HepG2 (cell line): ENCODE data around the gene CNPY4. TPM values are rescaled to one million over a fixed set of nuclear protein-coding genes. Genes with fewer than 3 reads are reported as not detected.

ENCODE experiments used
- ATAC-seq: fragments of 200-7000 bp; cut with Tn5 transposase; 3 replicates; pipeline ENCODE4 v1.9.1; 2020; ENCODE audit warnings: mild to moderate bottlenecking, moderate library complexity
- BruUV-seq: library from RNA; stranded (reverse); fragments of 400-500 nt; replicated peaks from 2 replicates; lab custom pipeline; 2021; lab: Mats Ljungman, UMichigan
- CTCF ChIA-PET: fragments of 300-600 bp; formaldehyde crosslinking; extraction: SDS; loops from one replicate; lab custom pipeline; 2021; ENCODE audit warnings: low total read pairs, inconsistent platforms, low intra/inter-chr PET ratio; lab: Yijun Ruan, JAX
- POLR2A ChIA-PET: fragments of 350-600 bp; sonication (Branson Sonifier 250); formaldehyde crosslinking; loops from one replicate; lab custom pipeline; 2020; ENCODE audit warnings: antibody characterized with exemption, inconsistent platforms; lab: Yijun Ruan, JAX
- DNase-seq: peaks from one replicate; pipeline ENCODE4 v3.0.0-alpha.2; 2015; ENCODE audit warnings: low spot score
- FAIRE-seq: peaks from 3 replicates; lab custom pipeline; 2011; peaks lifted over from hg19 to GRCh38; lab: Jason Lieb, UNC
- H2AFZ ChIP-seq: one replicate; pipeline ENCODE4 v1.6.1; 2011; ENCODE audit warnings: low read length, inconsistent platforms
- H3K27ac ChIP-seq: fragments of 300-600 bp; 3 replicates; pipeline ENCODE4 v1.8.0; 2011; ENCODE audit warnings: mixed run types, mild to moderate bottlenecking, mixed read lengths, low read length, inconsistent platforms; ENCODE audit not compliant: insufficient read depth; ENCODE audit errors: extremely low read length
- H3K27me3 ChIP-seq, 2 experiments: fragments of 200-600 bp in 1 of 2; 2 replicates in 1 of 2; 3 replicates in 1 of 2; pipeline versions ENCODE4 v1.6.0 to v1.8.0; 2011; ENCODE audit warnings: low read length in 2 of 2, mild to moderate bottlenecking in 2 of 2, moderate library complexity in 2 of 2, inconsistent platforms in 1 of 2; ENCODE audit not compliant: insufficient read depth in 2 of 2, control insufficient read depth in 1 of 2
- H3K36me3 ChIP-seq, 2 experiments: fragments of 200-600 bp in 1 of 2; replicated peaks in 1 of 2; 2 replicates in 1 of 2; 3 replicates in 1 of 2; pipeline versions ENCODE4 v1.5.1 to v1.8.0; 2011; ENCODE audit warnings: low read length in 2 of 2, inconsistent platforms in 1 of 2; ENCODE audit not compliant: insufficient read depth in 2 of 2, control insufficient read depth in 1 of 2
- H3K4me1 ChIP-seq: 2 replicates; pipeline ENCODE4 v1.5.1; 2012; ENCODE audit warnings: low read length, inconsistent platforms; ENCODE audit not compliant: insufficient read depth
- H3K4me2 ChIP-seq: 2 replicates; pipeline ENCODE4 v1.6.0; 2011; ENCODE audit warnings: low read depth, low read length, inconsistent platforms
- H3K4me3 ChIP-seq, 3 experiments: fragments of 200-600 bp in 1 of 3; sonication (generic), shearing (Covaris generic) in 1 of 3; replicated peaks in 1 of 3; 2 replicates each; pipeline ENCODE4 v1.5.1; 2011 to 2016; ENCODE audit warnings: low read length in 3 of 3, inconsistent platforms in 2 of 3, low read depth in 2 of 3, mild to moderate bottlenecking in 2 of 3, control low read depth in 1 of 3, mixed read lengths in 1 of 3; ENCODE audit not compliant: insufficient read depth in 1 of 3
- H3K79me2 ChIP-seq: one replicate; pipeline ENCODE4 v1.6.1; 2011; ENCODE audit warnings: low read length, inconsistent platforms; ENCODE audit not compliant: insufficient read depth
- H3K9ac ChIP-seq: 2 replicates; pipeline ENCODE4 v1.6.0; 2011; ENCODE audit warnings: mild to moderate bottlenecking, low read depth, low read length, inconsistent platforms; ENCODE audit not compliant: insufficient read depth
- H3K9me3 ChIP-seq: 2 replicates; pipeline ENCODE4 v1.5.1; 2012; ENCODE audit warnings: mild to moderate bottlenecking, low read length
- H4K20me1 ChIP-seq: 2 replicates; pipeline ENCODE4 v1.6.0; 2011; ENCODE audit warnings: inconsistent platforms, mild to moderate bottlenecking, low read length, moderate library complexity; ENCODE audit not compliant: insufficient read depth
- AKAP8 ChIP-seq: sonication (generic); formaldehyde crosslinking; IDR thresholded peaks from 2 replicates; pipeline ENCODE4 v1.5.1; 2020; ENCODE audit warnings: mild to moderate bottlenecking, missing genetic modification reagents
- ARID2 ChIP-seq: sonication (generic); formaldehyde crosslinking; IDR thresholded peaks from 2 replicates; pipeline ENCODE4 v1.8.1; 2022; ENCODE audit warnings: mild to moderate bottlenecking, missing genetic modification reagents, borderline replicate concordance
- HMG20A ChIP-seq: IDR thresholded peaks from 2 replicates; pipeline ENCODE4 v1.6.1; 2016; ENCODE audit warnings: borderline replicate concordance
- JUN ChIP-seq: sonication (generic); formaldehyde crosslinking; IDR thresholded peaks from 2 replicates; pipeline ENCODE4 v1.4.0; 2020; ENCODE audit warnings: mild to moderate bottlenecking, missing genetic modification reagents
- TAF1 ChIP-seq: sonication (generic); formaldehyde crosslinking; IDR thresholded peaks from 2 replicates; pipeline ENCODE4 v1.4.0; 2020; ENCODE audit warnings: missing genetic modification reagents
- TARDBP ChIP-seq: sonication (generic); formaldehyde crosslinking; IDR thresholded peaks from 2 replicates; pipeline ENCODE4 v1.8.0; 2022; ENCODE audit warnings: mild to moderate bottlenecking, missing genetic modification reagents
- U2AF2 ChIP-seq: fragments of 200-400 bp; formaldehyde crosslinking; IDR thresholded peaks from 2 replicates; pipeline ENCODE4 v1.6.1; 2017; ENCODE audit warnings: low read depth, mild to moderate bottlenecking, low read length
- ZEB1 ChIP-seq: IDR thresholded peaks from 2 replicates; pipeline ENCODE4 v1.6.1; 2012; ENCODE audit warnings: mild to moderate bottlenecking, low read depth, inconsistent platforms; ENCODE audit not compliant: insufficient replicate concordance
- ZNF556 ChIP-seq: sonication (generic); formaldehyde crosslinking; IDR thresholded peaks from 2 replicates; pipeline ENCODE4 v1.4.0; 2020; ENCODE audit warnings: mild to moderate bottlenecking, missing genetic modification reagents, borderline replicate concordance
- WGBS: methylation state at CpG from one replicate; pipeline ENCODE4 v1.1.6; 2017; ENCODE audit warnings: low lambda C conversion rate; 5-methylcytosine and 5-hydroxymethylcytosine counted together
- in situ Hi-C: cut with HindIII; loops from 2 replicates; pipeline ENCODE4 v1.10.0; 2017; ENCODE audit warnings: low pct_unique_long_range_greater_than_20kb; ENCODE audit not compliant: extremely low pct_ligation_motif_present
- intact Hi-C: fragments of 100-400 bp; cut with micrococcal nuclease; formaldehyde crosslinking; loops from one replicate; pipeline ENCODE4 v1.10.0; 2022; ENCODE audit not compliant: unreplicated experiment
- polyA plus RNA-seq, 8 experiments: library from polyadenylated mRNA; depleted of rRNA in 3 of 8; stranded (reverse) in 7 of 8; unstranded in 1 of 8; fragments of >200 nt; fragmentation: Illumina TruSeq in 4 of 8; extraction: Trizol in 4 of 8; gene quantifications; 2 replicates each; pipeline versions ENCODE4 v1.2.1 to v1.2.3, GENCODE V29; 2011 to 2016; ENCODE audit warnings: low read depth in 4 of 8, missing spikeins in 1 of 8, mixed read lengths in 1 of 8; ENCODE audit not compliant: insufficient read depth in 1 of 8
- total RNA-seq, 5 experiments: library from RNA; depleted of rRNA; stranded (reverse); fragments of >200 nt; fragmentation: Illumina TruSeq; extraction: Trizol; gene quantifications; 2 replicates each; pipeline ENCODE4 v1.2.3, GENCODE V29; 2016; ENCODE audit warnings: low read depth in 1 of 5
- TF ChIP-seq, protein P1 (sequence below): sonication (generic); formaldehyde crosslinking; IDR thresholded peaks from 2 replicates; pipeline ENCODE4 v1.4.0; 2020; ENCODE audit warnings: missing genetic modification reagents
- TF ChIP-seq, protein P2 (sequence below): sonication (generic); formaldehyde crosslinking; IDR thresholded peaks from 2 replicates; pipeline ENCODE4 v1.8.0; 2022; ENCODE audit warnings: low read depth, missing genetic modification reagents

CNPY4 gene
- total and polyA plus RNA-seq, 2 of the 13 experiments (the other 11 are each of a cell fraction or from before 2014, with no cell fraction given) = 6.2 to 12.7 TPM

DNA sequence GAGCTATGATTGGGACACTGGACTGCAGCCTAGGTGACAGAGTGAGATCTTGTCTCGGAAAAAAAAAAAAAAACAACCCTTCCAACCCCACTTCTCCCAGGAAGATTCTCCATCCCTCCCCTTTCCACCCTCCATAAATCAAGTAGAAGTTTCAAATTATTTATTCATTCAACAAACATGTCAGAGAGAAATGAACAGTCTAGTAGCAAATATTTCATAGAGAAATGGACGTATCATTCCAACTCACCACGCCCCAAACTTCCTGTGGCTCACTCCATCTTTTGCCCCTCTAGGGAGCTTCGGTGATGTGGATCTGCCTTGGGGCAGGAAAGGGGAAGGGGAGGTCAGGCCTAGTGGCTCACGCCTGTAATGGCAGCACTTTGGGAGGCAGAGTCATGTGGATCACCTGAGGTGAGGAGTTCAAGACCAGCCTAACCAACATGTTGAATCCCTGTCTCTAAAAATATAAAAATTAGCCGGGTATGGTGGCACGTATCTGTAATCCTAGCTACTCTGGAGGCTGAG lies 39.7 kb downstream of the CNPY4 start:
- DNase-seq = no peak
- WGBS = 59% methylated on average over 7 of the region's 7 CpGs
- CTCF ChIA-PET = no interaction called here

More for the DNA sequence above, 39.7 kb downstream of the CNPY4 start:
- BruUV-seq = TSS peak; percentile 55
- H3K36me3 ChIP-seq = peaks cover 5 to 24% of the 10 kb centered on the region in 2 experiments
- POLR2A ChIA-PET = interaction anchor here (1.4 kb wide), 1 partner anchor 10 kb away, joined by 11 read pairs; the partner anchor contains the start of gene LAMTOR4
- H3K4me3 ChIP-seq = peak overlapping the region; percentile 90 to 99 (median 92); a peak in 5 of 6 replicates
- no peak overlapping the region for H2AFZ ChIP-seq
- TF ChIP-seq AKAP8 (CRISPR knock-in tag) (no peak), TARDBP (CRISPR knock-in tag) (0 out of 2 replicates have a peak, but pooled peaks have one; percentile 1), ZNF556 (CRISPR knock-in tag) (no peak), JUN (CRISPR knock-in tag) (no peak), TAF1 (no peak), ZEB1 (no peak), ARID2 (CRISPR knock-in tag) (0 out of 2 replicates have a peak, but pooled peaks have one; percentile 4), U2AF2 (no peak), HMG20A (CRISPR knock-in tag) (no peak)
- TF ChIP-seq, protein P1, sequence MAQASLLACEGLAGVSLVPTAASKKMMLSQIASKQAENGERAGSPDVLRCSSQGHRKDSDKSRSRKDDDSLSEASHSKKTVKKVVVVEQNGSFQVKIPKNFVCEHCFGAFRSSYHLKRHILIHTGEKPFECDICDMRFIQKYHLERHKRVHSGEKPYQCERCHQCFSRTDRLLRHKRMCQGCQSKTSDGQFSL (CRISPR knock-in tag) = no peak
- TF ChIP-seq, protein P2, sequence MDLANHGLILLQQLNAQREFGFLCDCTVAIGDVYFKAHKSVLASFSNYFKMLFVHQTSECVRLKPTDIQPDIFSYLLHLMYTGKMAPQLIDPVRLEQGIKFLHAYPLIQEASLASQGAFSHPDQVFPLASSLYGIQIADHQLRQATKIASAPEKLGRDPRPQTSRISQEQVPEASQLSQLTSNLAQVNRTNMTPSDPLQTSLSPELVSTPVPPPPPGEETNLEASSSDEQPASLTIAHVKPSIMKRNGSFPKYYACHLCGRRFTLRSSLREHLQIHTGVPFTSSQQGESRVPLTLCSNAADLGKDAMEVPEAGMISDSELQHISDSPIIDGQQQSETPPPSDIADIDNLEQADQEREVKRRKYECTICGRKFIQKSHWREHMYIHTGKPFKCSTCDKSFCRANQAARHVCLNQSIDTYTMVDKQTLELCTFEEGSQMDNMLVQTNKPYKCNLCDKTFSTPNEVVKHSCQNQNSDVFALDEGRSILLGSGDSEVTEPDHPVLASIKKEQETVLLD = no peak
- FAIRE-seq = no peak
- no peaks in the 10 kb centered on the region for H3K79me2 ChIP-seq
- H3K4me1 ChIP-seq = peaks cover 55% of the 10 kb centered on the region
- peak overlapping the region; percentile 90 for H3K9ac ChIP-seq
- H3K9me3 ChIP-seq = no peaks in the 10 kb centered on the region
- peak overlapping the region; percentile 75 for H3K4me2 ChIP-seq
- peaks cover 3 to 13% of the 10 kb centered on the region in 2 experiments; a peak in 3 of 5 replicates for H3K27me3 ChIP-seq
- no peak for ATAC-seq
- intact Hi-C loops (no loop called here), in situ Hi-C loops (no loop called here)
- H4K20me1 ChIP-seq = peaks cover 6% of the 10 kb centered on the region; the same call in 1 of the 2 replicates
- peak overlapping the region; percentile 80 for H3K27ac ChIP-seq
